Lung (tissue), 12 donors: ENCODE measurements around the gene EFNA3. TPM values are rescaled to one million over a fixed set of nuclear protein-coding genes. Genes with fewer than 3 reads are reported as not detected.

Source experiments
- ATAC-seq: fragments of 200-7000 bp; cut with Tn5 transposase; one replicate; pipeline ENCODE4 v1.9.1; 2020; ENCODE audit warnings: moderate number of reproducible peaks; ENCODE audit not compliant: insufficient read depth, low FRiP score
- DNase-seq, 3 donors: peaks; one replicate each; pipeline ENCODE4 v3.0.0-alpha.2; 2013 to 2017
- H3K27ac ChIP-seq, 2 donors: one replicate each; pipeline ENCODE4 v1.5.1; 2013; ENCODE audit warnings: mild to moderate bottlenecking in 2 of 2, moderate library complexity in 2 of 2, control low read depth in 1 of 2, inconsistent platforms in 1 of 2, low read depth in 1 of 2, low read length in 1 of 2
- H3K27me3 ChIP-seq, 3 donors: one replicate each; pipeline ENCODE4 v1.5.1; 2013; ENCODE audit warnings: low read length in 2 of 3; ENCODE audit not compliant: control insufficient read depth in 3 of 3, insufficient read depth in 3 of 3
- H3K36me3 ChIP-seq, 4 donors: one replicate each; pipeline ENCODE4 v1.5.1; 2013; ENCODE audit warnings: low read length in 4 of 4, mild to moderate bottlenecking in 1 of 4, moderate library complexity in 1 of 4; ENCODE audit not compliant: control insufficient read depth in 4 of 4, insufficient read depth in 4 of 4
- H3K4me1 ChIP-seq, 5 donors: one replicate each; pipeline ENCODE4 v1.5.1; 2013; ENCODE audit warnings: low read length in 5 of 5, mild to moderate bottlenecking in 2 of 5, moderate library complexity in 1 of 5; ENCODE audit not compliant: control insufficient read depth in 5 of 5, insufficient read depth in 5 of 5
- H3K4me3 ChIP-seq: one replicate; pipeline ENCODE4 v1.5.1; 2013; ENCODE audit warnings: mild to moderate bottlenecking, control low read depth, moderate library complexity
- H3K9ac ChIP-seq, 2 donors: one replicate each; pipeline ENCODE4 v1.5.1; 2013; ENCODE audit warnings: low read length in 2 of 2, control low read depth in 1 of 2; ENCODE audit not compliant: insufficient read depth in 1 of 2
- H3K9me3 ChIP-seq, 4 donors: one replicate each; pipeline ENCODE4 v1.5.1; 2013; ENCODE audit warnings: low read length in 3 of 4, mild to moderate bottlenecking in 1 of 4, moderate library complexity in 1 of 4; ENCODE audit not compliant: control insufficient read depth in 4 of 4, insufficient read depth in 3 of 4
- WGBS, 2 donors: extraction: QIAGEN DNeasy Blood & Tissue Kit; methylation state at CpG; one replicate each; pipeline ENCODE4 v1.1.7; 2013; 5-methylcytosine and 5-hydroxymethylcytosine counted together
- polyA plus RNA-seq, 2 donors: library from polyadenylated mRNA; stranded (reverse); fragments of 200-250 nt; gene quantifications; one replicate each; pipeline ENCODE4 v1.2.1, GENCODE V29; 2013
- total RNA-seq, 2 donors: library from RNA; depleted of rRNA in 1 of 2; stranded (reverse); fragments of >200 nt in 1 of 2; gene quantifications; one replicate each; pipeline ENCODE4 v1.2.1, GENCODE V29; 2014 to 2021
- TF ChIP-seq, protein P1 (sequence below): IDR thresholded peaks from 2 replicates; pipeline ENCODE4 v1.5.1; 2012; ENCODE audit warnings: mild to moderate bottlenecking; ENCODE audit errors: control extremely low read depth, extremely low read depth
- donor health status: control.
- donor health status: control.
- donor health status: Bipolar disorder and iron deficiency.
- donor health status: healthy.
- donor health status: DM: yes; HTN: yes; CAD: no.

Gene EFNA3
- total and polyA plus RNA-seq, 4 donors = 1.1 to 1.9 (median 1.6) TPM

DNA sequence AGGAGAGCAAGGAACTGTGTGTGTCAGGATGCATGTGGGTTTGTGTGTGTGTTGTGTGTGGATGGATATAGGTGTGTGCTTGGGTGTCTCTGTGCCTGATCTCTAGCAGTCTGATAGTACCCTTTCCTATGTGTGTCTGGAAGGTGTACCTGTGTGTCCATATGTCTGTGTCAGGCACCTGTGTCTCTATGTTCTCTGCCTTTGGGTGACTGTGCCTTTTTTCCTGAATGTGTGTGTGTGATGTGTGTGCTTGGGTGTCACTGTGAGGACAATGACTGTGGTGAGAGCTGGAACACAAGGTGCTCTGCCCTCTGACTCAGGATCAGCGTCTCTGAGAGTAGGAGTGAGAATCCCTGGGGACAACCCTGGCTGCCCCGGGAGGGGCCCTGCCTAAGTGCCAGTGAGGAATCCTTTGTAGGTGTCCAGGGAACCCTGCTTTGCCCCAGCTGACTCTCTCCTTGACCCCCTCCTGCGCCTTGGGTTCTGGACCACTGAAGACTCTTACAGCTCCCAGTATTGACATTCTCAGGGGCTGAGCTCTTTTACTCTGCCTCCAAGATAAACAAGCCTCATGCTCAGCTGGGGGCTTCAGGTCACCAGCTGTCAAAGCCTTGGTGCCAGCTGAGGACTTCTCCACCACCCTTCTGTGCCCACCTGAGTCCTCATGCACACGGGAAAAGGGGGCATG lies 735 bp upstream of the EFNA3 start:
- WGBS, 2 donors = 67 to 80% methylated on average over 4 of the region's 4 CpGs
- H3K9ac ChIP-seq = no peak overlapping the region
- no peaks in the 10 kb centered on the region for H3K9me3 ChIP-seq
- peaks cover 0 to 32% (median 27%) of the 10 kb centered on the region in 3 donors for H3K27me3 ChIP-seq
- H3K4me3 ChIP-seq = no peak overlapping the region
- H3K4me1 ChIP-seq = peaks cover 0 to 40% (median 10%) of the 10 kb centered on the region in 5 donors
- TF ChIP-seq, protein P1, sequence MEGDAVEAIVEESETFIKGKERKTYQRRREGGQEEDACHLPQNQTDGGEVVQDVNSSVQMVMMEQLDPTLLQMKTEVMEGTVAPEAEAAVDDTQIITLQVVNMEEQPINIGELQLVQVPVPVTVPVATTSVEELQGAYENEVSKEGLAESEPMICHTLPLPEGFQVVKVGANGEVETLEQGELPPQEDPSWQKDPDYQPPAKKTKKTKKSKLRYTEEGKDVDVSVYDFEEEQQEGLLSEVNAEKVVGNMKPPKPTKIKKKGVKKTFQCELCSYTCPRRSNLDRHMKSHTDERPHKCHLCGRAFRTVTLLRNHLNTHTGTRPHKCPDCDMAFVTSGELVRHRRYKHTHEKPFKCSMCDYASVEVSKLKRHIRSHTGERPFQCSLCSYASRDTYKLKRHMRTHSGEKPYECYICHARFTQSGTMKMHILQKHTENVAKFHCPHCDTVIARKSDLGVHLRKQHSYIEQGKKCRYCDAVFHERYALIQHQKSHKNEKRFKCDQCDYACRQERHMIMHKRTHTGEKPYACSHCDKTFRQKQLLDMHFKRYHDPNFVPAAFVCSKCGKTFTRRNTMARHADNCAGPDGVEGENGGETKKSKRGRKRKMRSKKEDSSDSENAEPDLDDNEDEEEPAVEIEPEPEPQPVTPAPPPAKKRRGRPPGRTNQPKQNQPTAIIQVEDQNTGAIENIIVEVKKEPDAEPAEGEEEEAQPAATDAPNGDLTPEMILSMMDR = no peak
- DNase-seq = no peak
- H3K36me3 ChIP-seq = no peaks in the 10 kb centered on the region
- no peak overlapping the region for H3K27ac ChIP-seq
- ATAC-seq = no peak

GRCh38 chr1:155079210-155079486 lies 511 bp downstream of the EFNA3 start:
- H3K27me3 ChIP-seq = peaks cover 0 to 44% (median 34%) of the 10 kb centered on the region in 3 donors

DNA sequence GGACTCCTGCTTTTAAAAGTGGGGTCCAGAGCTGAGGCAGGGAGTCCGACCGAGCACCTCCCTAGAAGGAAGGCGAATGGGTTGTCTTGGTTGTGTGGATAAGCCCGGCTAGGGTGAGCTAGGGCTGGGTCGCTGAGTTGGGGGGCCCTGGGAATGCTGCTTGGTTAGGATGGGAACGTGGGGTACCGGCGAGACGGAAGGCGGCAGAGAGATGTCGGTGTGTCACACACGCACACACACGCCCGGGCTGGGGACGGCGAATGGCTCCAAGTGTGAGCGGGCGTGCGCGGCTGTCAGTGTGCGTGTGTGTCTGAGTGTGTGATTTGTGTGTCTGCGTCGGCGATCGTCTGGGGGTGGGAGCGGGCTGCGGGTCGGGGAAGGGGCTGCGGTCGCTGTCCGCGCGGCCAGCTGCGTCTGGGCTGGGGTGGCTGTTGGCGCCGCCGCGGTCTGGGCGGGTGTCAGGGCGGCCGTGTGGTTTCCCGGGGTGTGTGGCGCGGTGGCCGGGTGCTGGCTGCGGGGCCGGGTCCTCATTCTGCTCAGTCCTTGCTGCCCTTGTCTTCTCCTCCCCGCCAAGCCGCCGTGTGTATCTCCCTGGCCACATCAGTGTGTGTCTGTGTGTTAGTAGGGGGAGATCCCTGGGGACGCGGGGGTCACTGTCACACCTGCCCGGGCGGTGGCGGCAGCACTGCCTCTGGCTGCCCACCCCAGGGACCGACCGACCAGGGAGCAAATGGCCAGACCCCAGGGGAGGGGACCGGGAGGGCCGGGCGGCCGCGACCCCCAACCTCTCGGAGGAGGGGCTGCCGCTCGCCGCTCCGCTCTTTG lies 1.1 kb downstream of the EFNA3 start:
- H3K36me3 ChIP-seq = no peaks in the 10 kb centered on the region
- TF ChIP-seq, protein P1 = no peak
- no peak overlapping the region for H3K4me3 ChIP-seq
- H3K9me3 ChIP-seq = no peaks in the 10 kb centered on the region
- peak in 1 of 3 donors; percentile 39 for DNase-seq
- peaks cover 0 to 46% (median 34%) of the 10 kb centered on the region in 3 donors for H3K27me3 ChIP-seq
- no peak for ATAC-seq
- no peak overlapping the region for H3K27ac ChIP-seq
- no peak overlapping the region for H3K9ac ChIP-seq
- WGBS, 2 donors = 1 to 2% methylated on average over 51 to 67 of the region's 67 CpGs
- peaks cover 0 to 53% (median 20%) of the 10 kb centered on the region in 5 donors for H3K4me1 ChIP-seq

More at GRCh38 chr1:155079210-155079486, 511 bp downstream of the EFNA3 start:
- DNase-seq (no peak), ATAC-seq (no peak)
- peaks cover 0 to 48% (median 16%) of the 10 kb centered on the region in 5 donors for H3K4me1 ChIP-seq
- no peaks in the 10 kb centered on the region for H3K9me3 ChIP-seq
- no peak overlapping the region for H3K9ac ChIP-seq
- TF ChIP-seq, protein P1 = no peak
- no peak overlapping the region for H3K4me3 ChIP-seq
- H3K27ac ChIP-seq = no peak overlapping the region
- no peaks in the 10 kb centered on the region for H3K36me3 ChIP-seq
- 4 to 8% methylated on average over 10 of the region's 10 CpGs for WGBS, 2 donors
